ENCODE results near the gene MAML2. TPM values are rescaled to one million over a fixed set of nuclear protein-coding genes. Genes with fewer than 3 reads are reported as not detected.

MAML2 gene
- total RNA-seq, 1 experiment from 2014 or later, result 2.7 TPM

- Histone ChIP-seq H3K9me3 (ENCODE audit: control insufficient read depth, low read depth, low read length) (no peaks in the 10 kb centered on the region), H2BK12ac (ENCODE audit: insufficient read length, low read depth, low read length) (no peak overlapping the region), H3K27ac (ENCODE audit: insufficient read length, low read depth, low read length) (no peak overlapping the region), H3K23ac (ENCODE audit: insufficient read length, low read depth, low read length) (no peak overlapping the region), H4K8ac (replicated peaks; ENCODE audit: insufficient read length, low read depth, low read length) (no peak overlapping the region), H3K14ac (ENCODE audit: insufficient read depth, low read length) (no peak overlapping the region), H3K79me1 (ENCODE audit: insufficient read depth, low read depth, low read length, poor library complexity, severe bottlenecking) (no peaks in the 10 kb centered on the region), H4K20me1 (ENCODE audit: control insufficient read depth, insufficient read depth, insufficient read length) (no peaks in the 10 kb centered on the region), H2BK15ac (ENCODE audit: low read depth, low read length) (no peak overlapping the region; the same call in 1 of the 2 replicates), H4K5ac (ENCODE audit: insufficient read length, low read depth, low read length) (no peak overlapping the region), H2AFZ (ENCODE audit: low read length) (no peak overlapping the region), H2BK120ac (ENCODE audit: low read depth, low read length, poor library complexity, severe bottlenecking) (no peak overlapping the region), H3K9ac (ENCODE audit: extremely low read depth, insufficient read length, low read length) (no peak overlapping the region), H3T11ph (ENCODE audit: low read length) (no peak overlapping the region), H3K4me2 (ENCODE audit: insufficient read depth, insufficient read length, low read length) (no peak overlapping the region), H2BK5ac (ENCODE audit: insufficient read length, low read length) (no peak overlapping the region), H3K23me2 (ENCODE audit: insufficient read length, low read depth, low read length, poor library complexity, severe bottlenecking) (no peaks in the 10 kb centered on the region), H3K79me2 (ENCODE audit: insufficient read depth, low read length) (no peaks in the 10 kb centered on the region), H3K56ac (ENCODE audit: insufficient read length, low read depth, low read length) (no peak overlapping the region), H2AK5ac (ENCODE audit: insufficient read length, low read length) (no peak overlapping the region), H2BK20ac (ENCODE audit: low read depth, low read length, poor library complexity, severe bottlenecking) (no peak overlapping the region), H3K27me3 (ENCODE audit: insufficient read depth, low read length) (no peaks in the 10 kb centered on the region), H3K4ac (ENCODE audit: low read depth, low read length) (no peak overlapping the region), H3K4me1 (ENCODE audit: insufficient read depth, low read length) (peaks cover 10% of the 10 kb centered on the region; the same call in 1 of the 2 replicates), H3K18ac (ENCODE audit: insufficient read length, low read depth, low read length) (no peak overlapping the region), H4K91ac (ENCODE audit: insufficient read length, low read depth, low read length) (no peak overlapping the region)
- WGBS (ENCODE audit: extremely low coverage, insufficient read length, low lambda C conversion rate), result no CpG with 5 or more reads among the region's 1 CpG
- no peak for DNase-seq
- TF ChIP-seq CTCF (conservative IDR thresholded peaks at IDR 0.05), result no peak
- Mint-ChIP-seq H3K4me1 (peaks cover 39 to 42% of the 10 kb centered on the region in 2 experiments), H3K4me3 (no peak overlapping the region), H3K27me3 (ENCODE audit: low read depth) (no peaks in the 10 kb centered on the region), H3K27ac (0 out of 7 replicates have a peak overlapping the region, but pooled peaks of 1 of the 3 experiments have one; percentile 44), H3K9me3 (no peaks in the 10 kb centered on the region), H3K36me3 (ENCODE audit: insufficient read depth in 1 of 3, low read depth in 3 of 3) (no peaks in the 10 kb centered on the region)
These were observed 351.9 kb downstream of the MAML2 start for GRCh38 chr11:95991101-95991500.
